Measurements from ENCODE around the gene NELFA. TPM values are rescaled to one million over a fixed set of nuclear protein-coding genes. Genes with fewer than 3 reads are reported as not detected.

Gene NELFA
- total and polyA plus RNA-seq, 4 donors, result 7.1 to 11.8 (median 9.3) TPM

DNA sequence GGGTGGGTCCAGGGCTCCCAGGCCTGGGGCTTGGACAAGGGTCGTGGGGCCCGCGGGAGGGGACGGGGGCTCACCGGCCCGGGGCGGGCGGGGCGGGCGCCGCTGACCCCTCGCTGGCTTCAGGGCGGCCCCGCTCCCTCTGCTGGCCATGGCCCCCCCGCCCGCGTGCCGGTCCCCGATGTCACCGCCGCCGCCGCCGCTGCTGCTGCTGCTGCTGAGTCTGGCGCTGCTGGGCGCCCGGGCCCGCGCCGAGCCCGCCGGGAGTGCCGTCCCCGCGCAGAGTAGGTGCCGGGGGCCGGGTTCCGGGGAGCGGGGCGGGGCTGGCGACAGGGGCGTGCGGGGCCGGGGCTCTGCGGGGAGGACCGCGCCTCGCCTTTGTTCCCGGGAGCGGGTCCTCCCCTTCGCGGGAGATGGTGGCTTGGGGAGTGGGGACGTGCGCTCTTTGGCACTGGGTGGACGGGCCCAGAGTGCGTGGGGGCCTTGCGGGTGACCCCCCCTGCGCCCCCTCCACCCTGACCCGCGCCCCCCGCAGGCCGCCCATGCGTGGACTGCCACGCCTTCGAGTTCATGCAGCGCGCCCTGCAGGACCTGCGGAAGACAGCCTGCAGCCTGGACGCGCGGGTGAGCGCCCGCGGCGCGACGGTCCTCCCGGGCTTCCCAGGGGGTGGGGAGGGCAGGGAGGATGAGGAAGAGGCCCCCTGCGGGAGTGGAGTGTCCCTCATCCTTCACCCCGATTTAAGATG is 33.6 kb upstream of the NELFA start:
- TF ChIP-seq, protein P1, sequence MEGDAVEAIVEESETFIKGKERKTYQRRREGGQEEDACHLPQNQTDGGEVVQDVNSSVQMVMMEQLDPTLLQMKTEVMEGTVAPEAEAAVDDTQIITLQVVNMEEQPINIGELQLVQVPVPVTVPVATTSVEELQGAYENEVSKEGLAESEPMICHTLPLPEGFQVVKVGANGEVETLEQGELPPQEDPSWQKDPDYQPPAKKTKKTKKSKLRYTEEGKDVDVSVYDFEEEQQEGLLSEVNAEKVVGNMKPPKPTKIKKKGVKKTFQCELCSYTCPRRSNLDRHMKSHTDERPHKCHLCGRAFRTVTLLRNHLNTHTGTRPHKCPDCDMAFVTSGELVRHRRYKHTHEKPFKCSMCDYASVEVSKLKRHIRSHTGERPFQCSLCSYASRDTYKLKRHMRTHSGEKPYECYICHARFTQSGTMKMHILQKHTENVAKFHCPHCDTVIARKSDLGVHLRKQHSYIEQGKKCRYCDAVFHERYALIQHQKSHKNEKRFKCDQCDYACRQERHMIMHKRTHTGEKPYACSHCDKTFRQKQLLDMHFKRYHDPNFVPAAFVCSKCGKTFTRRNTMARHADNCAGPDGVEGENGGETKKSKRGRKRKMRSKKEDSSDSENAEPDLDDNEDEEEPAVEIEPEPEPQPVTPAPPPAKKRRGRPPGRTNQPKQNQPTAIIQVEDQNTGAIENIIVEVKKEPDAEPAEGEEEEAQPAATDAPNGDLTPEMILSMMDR (IDR thresholded peaks at IDR 0.05; ENCODE audit: low read depth, low read length, missing input control), result no peak
- TF ChIP-seq, protein P2, sequence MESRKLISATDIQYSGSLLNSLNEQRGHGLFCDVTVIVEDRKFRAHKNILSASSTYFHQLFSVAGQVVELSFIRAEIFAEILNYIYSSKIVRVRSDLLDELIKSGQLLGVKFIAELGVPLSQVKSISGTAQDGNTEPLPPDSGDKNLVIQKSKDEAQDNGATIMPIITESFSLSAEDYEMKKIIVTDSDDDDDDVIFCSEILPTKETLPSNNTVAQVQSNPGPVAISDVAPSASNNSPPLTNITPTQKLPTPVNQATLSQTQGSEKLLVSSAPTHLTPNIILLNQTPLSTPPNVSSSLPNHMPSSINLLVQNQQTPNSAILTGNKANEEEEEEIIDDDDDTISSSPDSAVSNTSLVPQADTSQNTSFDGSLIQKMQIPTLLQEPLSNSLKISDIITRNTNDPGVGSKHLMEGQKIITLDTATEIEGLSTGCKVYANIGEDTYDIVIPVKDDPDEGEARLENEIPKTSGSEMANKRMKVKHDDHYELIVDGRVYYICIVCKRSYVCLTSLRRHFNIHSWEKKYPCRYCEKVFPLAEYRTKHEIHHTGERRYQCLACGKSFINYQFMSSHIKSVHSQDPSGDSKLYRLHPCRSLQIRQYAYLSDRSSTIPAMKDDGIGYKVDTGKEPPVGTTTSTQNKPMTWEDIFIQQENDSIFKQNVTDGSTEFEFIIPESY (IDR thresholded peaks at IDR 0.05), result no peak
- TF ChIP-seq YY1 (IDR thresholded peaks at IDR 0.05) (no peak), RXRA (IDR thresholded peaks at IDR 0.05) (no peak), TAF1 (conservative IDR thresholded peaks at IDR 0.05) (no peak), JUND (IDR thresholded peaks at IDR 0.05) (no peak), HNF4G (IDR thresholded peaks at IDR 0.05) (no peak)
- TF ChIP-seq, protein P3, sequence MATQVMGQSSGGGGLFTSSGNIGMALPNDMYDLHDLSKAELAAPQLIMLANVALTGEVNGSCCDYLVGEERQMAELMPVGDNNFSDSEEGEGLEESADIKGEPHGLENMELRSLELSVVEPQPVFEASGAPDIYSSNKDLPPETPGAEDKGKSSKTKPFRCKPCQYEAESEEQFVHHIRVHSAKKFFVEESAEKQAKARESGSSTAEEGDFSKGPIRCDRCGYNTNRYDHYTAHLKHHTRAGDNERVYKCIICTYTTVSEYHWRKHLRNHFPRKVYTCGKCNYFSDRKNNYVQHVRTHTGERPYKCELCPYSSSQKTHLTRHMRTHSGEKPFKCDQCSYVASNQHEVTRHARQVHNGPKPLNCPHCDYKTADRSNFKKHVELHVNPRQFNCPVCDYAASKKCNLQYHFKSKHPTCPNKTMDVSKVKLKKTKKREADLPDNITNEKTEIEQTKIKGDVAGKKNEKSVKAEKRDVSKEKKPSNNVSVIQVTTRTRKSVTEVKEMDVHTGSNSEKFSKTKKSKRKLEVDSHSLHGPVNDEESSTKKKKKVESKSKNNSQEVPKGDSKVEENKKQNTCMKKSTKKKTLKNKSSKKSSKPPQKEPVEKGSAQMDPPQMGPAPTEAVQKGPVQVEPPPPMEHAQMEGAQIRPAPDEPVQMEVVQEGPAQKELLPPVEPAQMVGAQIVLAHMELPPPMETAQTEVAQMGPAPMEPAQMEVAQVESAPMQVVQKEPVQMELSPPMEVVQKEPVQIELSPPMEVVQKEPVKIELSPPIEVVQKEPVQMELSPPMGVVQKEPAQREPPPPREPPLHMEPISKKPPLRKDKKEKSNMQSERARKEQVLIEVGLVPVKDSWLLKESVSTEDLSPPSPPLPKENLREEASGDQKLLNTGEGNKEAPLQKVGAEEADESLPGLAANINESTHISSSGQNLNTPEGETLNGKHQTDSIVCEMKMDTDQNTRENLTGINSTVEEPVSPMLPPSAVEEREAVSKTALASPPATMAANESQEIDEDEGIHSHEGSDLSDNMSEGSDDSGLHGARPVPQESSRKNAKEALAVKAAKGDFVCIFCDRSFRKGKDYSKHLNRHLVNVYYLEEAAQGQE (IDR thresholded peaks at IDR 0.05), result no peak
- TF ChIP-seq, protein P4, sequence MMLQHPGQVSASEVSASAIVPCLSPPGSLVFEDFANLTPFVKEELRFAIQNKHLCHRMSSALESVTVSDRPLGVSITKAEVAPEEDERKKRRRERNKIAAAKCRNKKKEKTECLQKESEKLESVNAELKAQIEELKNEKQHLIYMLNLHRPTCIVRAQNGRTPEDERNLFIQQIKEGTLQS (IDR thresholded peaks at IDR 0.05), result no peak
- TF ChIP-seq, protein P5, sequence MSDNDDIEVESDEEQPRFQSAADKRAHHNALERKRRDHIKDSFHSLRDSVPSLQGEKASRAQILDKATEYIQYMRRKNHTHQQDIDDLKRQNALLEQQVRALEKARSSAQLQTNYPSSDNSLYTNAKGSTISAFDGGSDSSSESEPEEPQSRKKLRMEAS (IDR thresholded peaks at IDR 0.05), result no peak
- peak; percentile 33 for DNase-seq (ENCODE audit: low spot score)
- Histone ChIP-seq H3K4me1 (ENCODE audit: control insufficient read depth in 4 of 4, insufficient read depth in 4 of 4, low read length in 3 of 4) (peaks cover 9 to 17% (median 12%) of the 10 kb centered on the region in 4 donors), H3K27ac (ENCODE audit: low read depth in 1 of 2, low read length in 2 of 2) (no peak overlapping the region), H3K9ac (ENCODE audit: low read depth in 1 of 2, low read length in 2 of 2) (no peak overlapping the region), H3K4me3 (ENCODE audit: low read depth in 1 of 3, low read length in 3 of 3) (peak overlapping the region in 1 of 3 donors; percentile 85), H3K9me3 (ENCODE audit: control insufficient read depth in 4 of 4, low read length in 3 of 4) (no peaks in the 10 kb centered on the region), H3K36me3 (ENCODE audit: control insufficient read depth in 4 of 4, insufficient read depth in 3 of 4, low read depth in 1 of 4, low read length in 3 of 4) (no peaks in the 10 kb centered on the region), H3K27me3 (ENCODE audit: control insufficient read depth in 4 of 4, insufficient read depth in 4 of 4, low read length in 3 of 4) (peaks cover 0 to 6% (median 4%) of the 10 kb centered on the region in 4 donors)
- 3% methylated on average over 80 of the region's 80 CpGs for WGBS

DNA sequence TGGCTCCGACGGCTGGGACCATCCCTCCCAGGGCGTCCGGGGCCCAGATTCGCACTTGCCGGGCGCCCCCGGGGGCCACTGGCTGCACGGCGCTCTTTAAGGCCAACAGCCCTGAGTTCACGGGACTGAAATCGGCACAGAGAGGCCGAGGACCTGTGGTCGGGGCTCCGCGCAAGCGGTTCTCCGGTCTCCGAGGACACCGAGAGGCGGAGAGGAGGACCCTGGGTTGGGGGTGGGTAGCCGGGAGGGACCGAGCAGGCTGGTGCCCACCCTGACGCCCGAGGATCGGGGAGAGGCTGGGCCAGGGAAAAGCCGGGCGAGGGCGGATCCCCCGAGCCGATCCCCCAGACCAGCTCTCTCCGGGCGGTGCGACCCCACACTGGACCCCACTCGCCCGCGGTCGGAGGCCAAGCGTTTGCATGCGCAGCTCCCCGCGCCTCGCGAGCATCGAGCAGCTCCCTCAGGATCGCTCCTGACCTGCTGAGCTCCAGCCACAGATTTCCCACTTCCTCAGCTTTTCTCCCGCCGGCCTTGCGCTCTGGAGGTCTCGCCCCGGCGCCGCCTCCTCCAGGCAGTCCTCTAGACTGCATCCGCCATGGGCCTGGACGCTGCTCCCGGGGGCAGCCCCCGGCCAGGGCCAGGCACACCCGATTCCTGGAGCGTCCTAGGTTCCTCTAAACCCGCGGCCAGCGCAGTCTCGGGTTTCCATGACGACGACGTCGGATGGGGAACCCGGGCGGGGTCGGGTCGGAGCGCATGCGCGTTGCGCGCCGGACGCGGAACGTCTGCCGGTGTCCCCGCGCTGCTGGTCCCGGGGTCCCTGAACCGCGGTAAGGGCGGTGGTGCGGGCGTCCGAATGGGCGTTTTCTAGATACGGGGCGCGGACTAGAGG is 32.7 kb upstream of the NELFA start:
- Histone ChIP-seq H3K4me1 (ENCODE audit: control insufficient read depth in 4 of 4, insufficient read depth in 4 of 4, low read length in 3 of 4) (peaks cover 9 to 17% (median 12%) of the 10 kb centered on the region in 4 donors), H3K27me3 (ENCODE audit: control insufficient read depth in 4 of 4, insufficient read depth in 4 of 4, low read length in 3 of 4) (peaks cover 0 to 6% (median 4%) of the 10 kb centered on the region in 4 donors), H3K9me3 (ENCODE audit: control insufficient read depth in 4 of 4, low read length in 3 of 4) (no peaks in the 10 kb centered on the region), H3K36me3 (ENCODE audit: control insufficient read depth in 4 of 4, insufficient read depth in 3 of 4, low read depth in 1 of 4, low read length in 3 of 4) (no peaks in the 10 kb centered on the region), H3K27ac (ENCODE audit: low read depth in 1 of 2, low read length in 2 of 2) (no peak overlapping the region), H3K4me3 (ENCODE audit: low read depth in 1 of 3, low read length in 3 of 3) (peak overlapping the region in 2 of 3 donors; percentile 58 to 85), H3K9ac (ENCODE audit: low read depth in 1 of 2, low read length in 2 of 2) (no peak overlapping the region)
- TF ChIP-seq FOXA1 (IDR thresholded peaks at IDR 0.05) (no peak), RAD21 (IDR thresholded peaks at IDR 0.05) (no peak), JUND (IDR thresholded peaks at IDR 0.05) (no peak), NR2F2 (IDR thresholded peaks at IDR 0.05) (no peak)
- TF ChIP-seq, protein P5 (IDR thresholded peaks at IDR 0.05), result no peak
- TF ChIP-seq, protein P4 (IDR thresholded peaks at IDR 0.05), result no peak
- TF ChIP-seq, protein P2 (IDR thresholded peaks at IDR 0.05), result no peak
- peak; percentile 61 for DNase-seq (ENCODE audit: low spot score)
- WGBS, result 2% methylated on average over 94 of the region's 94 CpGs
